Activated naive CD8-positive, alpha-beta T cell treated with anti-CD3 and anti-CD28 coated beads for 36 hours (primary cell): ENCODE results near the gene METRN. TPM values are rescaled to one million over a fixed set of nuclear protein-coding genes. Genes with fewer than 3 reads are reported as not detected.
"Not testable (repeated sequence)": the region's sequence is repeated elsewhere in the genome, so short reads cannot be mapped to it uniquely, and the experiment has no call there.

Experiments used
- DNase-seq: peaks from one replicate; pipeline ENCODE4 v3.0.0; 2021
- H3K27ac Mint-ChIP-seq: one replicate; pipeline ENCODE4 v1.8.0; 2022; ENCODE audit warnings: mild to moderate bottlenecking, moderate library complexity, mixed read lengths
- H3K27me3 Mint-ChIP-seq: one replicate; pipeline ENCODE4 v1.8.0; 2022; ENCODE audit warnings: mild to moderate bottlenecking, mixed read lengths
- H3K36me3 Mint-ChIP-seq: one replicate; pipeline ENCODE4 v1.8.0; 2021; ENCODE audit warnings: mild to moderate bottlenecking, mixed read lengths
- H3K4me1 Mint-ChIP-seq: one replicate; pipeline ENCODE4 v1.8.0; 2021; ENCODE audit warnings: mixed read lengths
- H3K4me3 Mint-ChIP-seq: one replicate; pipeline ENCODE4 v1.8.0; 2022; ENCODE audit warnings: mild to moderate bottlenecking, moderate library complexity, mixed read lengths
- H3K9me3 Mint-ChIP-seq: one replicate; pipeline ENCODE4 v1.8.0; 2022; ENCODE audit warnings: mixed read lengths
- total RNA-seq, 2 experiments: library from RNA; stranded (reverse); gene quantifications; one replicate each; pipeline ENCODE4 v1.2.3, GENCODE V29; 2021

METRN gene
- total RNA-seq, 2 experiments from 2014 or later = 22.3 to 25.3 TPM

- H3K4me1 Mint-ChIP-seq = peaks cover 17% of the 10 kb centered on the region
- peak overlapping the region; percentile 81 for H3K4me3 Mint-ChIP-seq
- no peaks in the 10 kb centered on the region for H3K27me3 Mint-ChIP-seq
- H3K36me3 Mint-ChIP-seq = peaks cover 22% of the 10 kb centered on the region
- peak overlapping the region; percentile 75 for H3K27ac Mint-ChIP-seq
- DNase-seq = no peak
- no peaks in the 10 kb centered on the region for H3K9me3 Mint-ChIP-seq
These were observed 32.2 kb upstream of the METRN start for GRCh38 chr16:682493-683395.

DNA sequence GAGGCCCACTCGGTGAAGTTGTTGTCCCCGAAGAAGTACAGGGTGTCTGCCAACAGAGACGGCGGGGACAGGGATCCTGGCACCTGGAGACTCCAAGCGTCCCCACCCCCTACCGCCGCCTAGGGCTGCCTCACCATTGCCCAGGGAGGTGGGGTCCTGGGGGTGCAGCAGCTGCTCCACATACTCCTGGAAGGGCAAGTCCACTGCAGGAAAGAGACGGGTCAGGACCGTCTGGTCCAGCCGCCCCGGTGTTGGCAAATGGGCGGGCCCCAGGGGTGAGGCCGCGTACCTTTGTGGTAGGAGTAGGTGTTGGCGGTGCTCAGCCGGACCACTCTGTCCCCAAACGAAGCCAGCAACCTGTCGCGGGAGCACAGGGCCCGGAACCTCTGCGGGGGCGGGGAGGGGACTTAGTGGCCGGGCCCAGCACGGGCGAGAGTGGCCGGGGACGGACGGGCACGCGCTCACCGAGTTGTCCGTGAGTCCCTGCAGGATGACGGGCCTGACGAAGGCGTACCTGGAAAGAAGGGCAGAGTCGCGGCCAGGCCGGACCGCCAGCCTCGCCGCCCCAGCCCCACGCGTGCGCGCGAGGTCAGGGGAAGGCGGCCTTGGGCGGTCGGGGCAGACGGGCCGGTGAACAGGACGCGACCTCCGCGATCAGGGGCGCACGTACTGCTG is 31.4 kb upstream of the METRN start:
- no peaks in the 10 kb centered on the region for H3K9me3 Mint-ChIP-seq
- H3K27me3 Mint-ChIP-seq = no peaks in the 10 kb centered on the region
- H3K27ac Mint-ChIP-seq = peak overlapping the region; percentile 75
- peak overlapping the region; percentile 81 for H3K4me3 Mint-ChIP-seq
- no peak for DNase-seq
- H3K4me1 Mint-ChIP-seq = peaks cover 18% of the 10 kb centered on the region
- peaks cover 22% of the 10 kb centered on the region for H3K36me3 Mint-ChIP-seq

GRCh38 chr16:684071-684794 is 30.7 kb upstream of the METRN start, which contains the start of gene JMJD8:
Gene JMJD8, minus strand, starts transcription at chr16:684334. Its CDS starts 15 bp downstream, at chr16:684319.
- Mint-ChIP-seq H3K4me3 (peak within 1 kb of the TSS; percentile 81), H3K27ac (peak within 1 kb of the TSS; percentile 75), H3K27me3 (no peaks in the 10 kb centered on the region), H3K36me3 (peaks cover 22% of the 10 kb centered on the region), H3K9me3 (no peaks in the 10 kb centered on the region), H3K4me1 (peaks cover 22% of the 10 kb centered on the region)
- peak; percentile 99 for DNase-seq

GRCh38 chr16:684961-685696 is 29.8 kb upstream of the METRN start:
- DNase-seq = no peak
- no peaks in the 10 kb centered on the region for H3K9me3 Mint-ChIP-seq
- H3K4me3 Mint-ChIP-seq = no peak overlapping the region
- H3K27ac Mint-ChIP-seq = no peak overlapping the region
- no peaks in the 10 kb centered on the region for H3K27me3 Mint-ChIP-seq
- H3K4me1 Mint-ChIP-seq = peaks cover 24% of the 10 kb centered on the region
- H3K36me3 Mint-ChIP-seq = peaks cover 22% of the 10 kb centered on the region

DNA sequence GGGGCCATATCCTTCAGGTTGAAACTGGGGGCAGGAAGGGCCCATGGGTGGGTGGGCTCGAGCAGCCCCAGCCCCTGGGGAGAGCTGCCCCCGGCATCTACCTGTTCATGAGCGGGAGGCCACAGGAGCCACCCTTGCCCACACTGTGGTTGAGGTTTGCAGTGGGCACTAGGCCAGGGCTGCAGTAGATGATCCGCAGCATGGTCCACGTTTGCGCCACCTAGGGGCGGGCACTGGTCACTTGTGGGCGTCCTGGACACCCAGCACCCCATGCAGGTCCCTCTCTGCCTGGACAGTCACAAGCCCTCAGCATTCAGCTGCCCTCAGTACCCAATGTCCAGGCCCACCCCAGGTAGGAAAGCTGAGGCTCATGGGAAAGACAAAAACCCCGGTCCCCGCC is 29.0 kb upstream of the METRN start:
- H3K36me3 Mint-ChIP-seq = peaks cover 22% of the 10 kb centered on the region
- H3K9me3 Mint-ChIP-seq = no peaks in the 10 kb centered on the region
- H3K4me3 Mint-ChIP-seq = peak overlapping the region; percentile 14
- H3K4me1 Mint-ChIP-seq = peaks cover 24% of the 10 kb centered on the region
- no peaks in the 10 kb centered on the region for H3K27me3 Mint-ChIP-seq
- no peak for DNase-seq
- H3K27ac Mint-ChIP-seq = no peak overlapping the region

DNA sequence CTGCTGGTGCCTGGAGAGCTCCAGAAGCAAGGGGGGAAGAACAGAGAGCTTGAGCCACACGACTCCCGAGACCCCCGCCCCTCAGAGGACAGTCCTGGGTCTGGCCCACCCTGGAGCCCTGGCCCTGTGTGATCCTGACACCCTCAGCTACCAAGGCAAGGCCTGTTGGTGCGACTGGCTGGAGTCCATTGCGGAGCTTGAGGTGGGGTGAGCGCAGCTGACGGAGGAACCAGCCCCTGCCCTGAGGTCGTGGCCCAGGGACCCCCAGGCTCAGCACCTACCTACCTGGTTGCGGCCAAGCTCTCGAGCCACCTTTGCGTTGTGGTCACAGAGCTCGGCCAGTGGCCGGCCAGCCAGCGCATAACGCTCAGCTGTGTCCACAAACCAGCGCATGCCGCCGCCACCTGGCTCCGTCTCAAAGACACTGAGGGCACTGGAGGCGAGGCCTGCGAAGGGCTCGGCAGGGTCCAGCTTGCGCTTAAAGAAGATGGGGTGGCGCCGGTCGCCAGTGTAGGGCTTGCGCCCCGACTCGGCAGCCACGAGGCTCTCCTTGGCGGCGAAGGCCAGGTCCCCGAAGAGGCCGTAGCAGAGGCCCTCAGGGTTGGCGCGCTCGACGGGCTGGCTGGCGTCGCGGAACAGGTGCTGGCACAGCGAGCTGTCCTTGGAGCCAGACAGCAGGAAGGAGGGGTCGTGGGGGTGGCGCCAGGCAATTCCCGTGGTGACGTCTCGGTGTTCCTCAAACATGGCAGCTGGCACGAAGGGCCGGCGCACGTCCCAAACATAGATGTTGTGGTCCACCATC is 28.3 kb upstream of the METRN start:
- DNase-seq = no peak
- Mint-ChIP-seq H3K9me3 (no peaks in the 10 kb centered on the region), H3K4me1 (peaks cover 18% of the 10 kb centered on the region), H3K4me3 (no peak overlapping the region), H3K27ac (no peak overlapping the region), H3K27me3 (no peaks in the 10 kb centered on the region), H3K36me3 (peaks cover 17% of the 10 kb centered on the region)

GRCh38 chr16:687499-687898 is 27.4 kb upstream of the METRN start:
- no peak for DNase-seq
- no peak overlapping the region for H3K4me3 Mint-ChIP-seq
- H3K36me3 Mint-ChIP-seq = peaks cover 11% of the 10 kb centered on the region
- peaks cover 12% of the 10 kb centered on the region for H3K4me1 Mint-ChIP-seq
- H3K27ac Mint-ChIP-seq = no peak overlapping the region
- no peaks in the 10 kb centered on the region for H3K27me3 Mint-ChIP-seq
- no peaks in the 10 kb centered on the region for H3K9me3 Mint-ChIP-seq

DNA sequence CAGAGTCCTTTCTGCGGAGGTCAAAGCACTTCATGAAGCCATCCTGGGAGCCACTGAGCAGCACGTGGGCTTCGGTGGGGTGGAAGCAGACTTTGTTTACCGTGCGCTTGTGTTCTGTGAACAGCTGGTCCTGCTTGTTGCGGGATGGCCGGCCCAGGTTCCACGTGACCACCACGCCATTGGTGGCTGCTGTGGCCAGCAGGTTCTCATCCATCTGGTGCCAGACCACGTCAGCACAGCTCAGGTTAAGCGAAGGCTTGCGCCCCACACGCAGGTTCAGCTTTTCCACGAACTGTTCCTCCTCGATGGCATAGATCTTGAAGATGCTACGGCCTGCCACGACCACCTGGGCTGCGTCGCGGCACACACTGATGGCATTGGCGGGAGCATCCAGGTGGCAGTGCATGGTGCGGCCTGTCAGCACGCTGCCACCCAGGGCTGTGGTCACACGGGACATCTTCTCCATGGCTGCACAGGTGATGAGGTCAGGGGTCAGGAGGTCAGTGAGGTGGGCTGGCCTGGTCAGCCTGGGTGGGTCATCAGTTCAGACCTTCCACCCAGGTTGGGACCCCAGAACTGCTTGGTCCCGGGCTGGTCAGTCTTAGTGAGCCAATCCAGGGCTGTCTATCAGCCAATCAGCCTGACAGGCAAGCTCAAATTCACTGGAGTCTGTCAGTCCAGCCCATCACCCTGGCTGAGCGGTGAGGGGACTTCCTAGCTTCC is 25.6 kb upstream of the METRN start:
- peaks cover 2% of the 10 kb centered on the region for H3K36me3 Mint-ChIP-seq
- peaks cover 11% of the 10 kb centered on the region for H3K4me1 Mint-ChIP-seq
- no peaks in the 10 kb centered on the region for H3K9me3 Mint-ChIP-seq
- peak overlapping the region; percentile 90 for H3K4me3 Mint-ChIP-seq
- H3K27ac Mint-ChIP-seq = peak overlapping the region; percentile 87
- no peak for DNase-seq
- H3K27me3 Mint-ChIP-seq = peaks cover 5% of the 10 kb centered on the region

- not testable (repeated sequence) for H3K36me3 Mint-ChIP-seq, H3K27ac Mint-ChIP-seq, H3K27me3 Mint-ChIP-seq, H3K9me3 Mint-ChIP-seq, DNase-seq
- Mint-ChIP-seq H3K4me3 (peak overlapping the region; percentile 90), H3K4me1 (peaks cover 13% of the 10 kb centered on the region)
These were observed 23.7 kb upstream of the METRN start for GRCh38 chr16:691242-691641.

GRCh38 chr16:692356-693108 is 22.4 kb upstream of the METRN start:
- H3K36me3 Mint-ChIP-seq = no peaks in the 10 kb centered on the region
- H3K27me3 Mint-ChIP-seq = peaks cover 5% of the 10 kb centered on the region
- no peaks in the 10 kb centered on the region for H3K9me3 Mint-ChIP-seq
- peaks cover 13% of the 10 kb centered on the region for H3K4me1 Mint-ChIP-seq
- no peak for DNase-seq
- no peak overlapping the region for H3K4me3 Mint-ChIP-seq
- H3K27ac Mint-ChIP-seq = no peak overlapping the region

GRCh38 chr16:693364-693763 is 21.6 kb upstream of the METRN start:
- Mint-ChIP-seq H3K27ac (no peak overlapping the region), H3K9me3 (no peaks in the 10 kb centered on the region), H3K4me1 (peaks cover 13% of the 10 kb centered on the region), H3K36me3 (no peaks in the 10 kb centered on the region), H3K4me3 (peak overlapping the region; percentile 29), H3K27me3 (peaks cover 5% of the 10 kb centered on the region)
- DNase-seq = no peak

DNA sequence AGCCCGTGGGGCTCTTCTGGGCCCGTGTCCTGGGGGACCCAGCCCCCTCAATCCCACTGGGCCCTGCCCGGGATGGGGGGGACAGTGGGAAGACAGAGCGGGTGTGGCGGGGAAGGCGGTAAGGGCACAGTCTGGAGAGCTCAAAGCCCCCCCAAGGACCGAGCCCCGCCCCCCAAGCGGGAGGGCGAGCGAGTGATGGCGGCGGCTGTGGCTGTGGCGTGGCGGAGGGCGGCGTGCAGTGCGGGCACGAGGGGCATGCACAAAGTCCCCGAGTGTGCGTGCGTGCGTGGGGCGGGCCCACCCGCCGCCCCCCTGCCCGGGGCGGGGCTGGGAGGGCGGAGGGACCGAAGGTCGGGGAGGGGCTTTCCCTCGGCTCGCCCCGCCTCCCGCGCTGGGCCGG is 21.2 kb upstream of the METRN start:
- Mint-ChIP-seq H3K4me1 (peaks cover 10% of the 10 kb centered on the region), H3K27me3 (peaks cover 5% of the 10 kb centered on the region), H3K4me3 (peak overlapping the region; percentile 22), H3K27ac (no peak overlapping the region), H3K36me3 (no peaks in the 10 kb centered on the region), H3K9me3 (no peaks in the 10 kb centered on the region)
- DNase-seq = no peak
